GF-D8 (cell line): ENCODE data around the gene BAZ2B.

Experiments used
- DNase-seq: peaks from one replicate; lab custom pipeline; 2025; lab: John Stamatoyannopoulos, UW

Gene BAZ2B

DNA sequence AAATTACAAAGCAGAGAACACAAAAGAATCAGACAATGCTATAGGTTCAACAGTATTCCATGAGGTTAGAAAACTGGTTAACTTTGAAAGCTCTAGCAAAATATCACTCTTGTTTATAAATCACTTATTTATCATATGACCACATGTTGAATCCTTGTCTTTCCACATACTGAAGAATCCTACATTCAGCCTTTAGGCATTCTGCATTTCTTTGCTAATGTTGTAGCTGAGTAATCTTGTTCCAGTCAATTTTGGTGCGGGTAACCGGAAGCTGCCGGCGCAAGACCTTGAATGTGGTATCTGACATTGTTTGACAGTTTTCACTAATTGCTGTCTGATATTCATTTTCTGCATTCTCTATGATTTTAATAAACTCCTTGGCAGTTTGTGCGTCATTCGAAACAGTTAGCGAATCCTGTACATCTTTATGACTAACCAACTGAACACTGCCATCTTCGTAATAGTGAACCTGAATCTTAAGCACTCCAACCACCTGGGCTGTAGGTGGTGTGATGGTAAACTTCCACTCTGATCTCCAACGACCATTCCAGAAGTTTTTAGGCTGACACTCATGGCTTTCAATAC lies 154.1 kb downstream of the BAZ2B start:
- no peak for DNase-seq

DNA sequence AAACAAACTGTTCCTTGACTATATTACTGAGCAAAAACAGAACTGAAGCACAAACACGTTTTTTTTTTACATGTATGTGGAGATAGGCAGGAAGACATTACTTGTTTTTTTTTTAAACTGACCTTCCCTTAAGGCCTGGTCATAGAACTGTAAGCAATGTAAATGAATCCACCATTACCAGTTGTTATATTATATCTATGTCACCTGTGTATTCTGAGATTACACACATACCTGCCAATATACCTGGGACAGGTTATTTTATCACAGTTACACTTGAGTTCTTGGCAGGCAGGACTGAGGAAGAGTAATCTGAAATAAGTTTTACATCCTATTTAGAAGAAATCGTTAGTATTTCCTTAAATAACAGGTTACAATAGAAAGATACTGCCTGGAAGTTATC lies 155.3 kb downstream of the BAZ2B start:
- DNase-seq = no peak

GRCh38 chr2:159460227-159460626 lies 156.1 kb downstream of the BAZ2B start:
- DNase-seq = no peak

DNA sequence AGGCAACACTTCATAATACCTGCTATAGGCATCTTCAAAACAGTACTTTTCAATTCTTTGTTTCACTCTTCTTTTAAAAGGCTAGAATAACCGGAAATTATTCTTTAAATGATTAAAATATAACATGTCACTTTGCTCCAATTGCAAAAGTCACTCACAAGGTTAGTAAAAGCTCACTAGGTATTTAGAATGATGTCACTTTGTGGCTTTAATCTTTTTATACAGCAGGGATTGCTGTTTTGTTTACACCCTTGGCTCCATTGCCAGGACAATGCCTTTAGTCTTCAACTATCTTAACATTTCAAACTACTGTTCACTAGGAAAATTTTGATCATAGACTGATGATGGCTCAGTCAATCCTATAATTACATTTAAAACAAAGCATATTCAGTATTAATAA lies 157.1 kb downstream of the BAZ2B start:
- no peak for DNase-seq

- no peak for DNase-seq
Measured at GRCh38 chr2:159457589-159457988, 158.8 kb downstream of the BAZ2B start.

DNA sequence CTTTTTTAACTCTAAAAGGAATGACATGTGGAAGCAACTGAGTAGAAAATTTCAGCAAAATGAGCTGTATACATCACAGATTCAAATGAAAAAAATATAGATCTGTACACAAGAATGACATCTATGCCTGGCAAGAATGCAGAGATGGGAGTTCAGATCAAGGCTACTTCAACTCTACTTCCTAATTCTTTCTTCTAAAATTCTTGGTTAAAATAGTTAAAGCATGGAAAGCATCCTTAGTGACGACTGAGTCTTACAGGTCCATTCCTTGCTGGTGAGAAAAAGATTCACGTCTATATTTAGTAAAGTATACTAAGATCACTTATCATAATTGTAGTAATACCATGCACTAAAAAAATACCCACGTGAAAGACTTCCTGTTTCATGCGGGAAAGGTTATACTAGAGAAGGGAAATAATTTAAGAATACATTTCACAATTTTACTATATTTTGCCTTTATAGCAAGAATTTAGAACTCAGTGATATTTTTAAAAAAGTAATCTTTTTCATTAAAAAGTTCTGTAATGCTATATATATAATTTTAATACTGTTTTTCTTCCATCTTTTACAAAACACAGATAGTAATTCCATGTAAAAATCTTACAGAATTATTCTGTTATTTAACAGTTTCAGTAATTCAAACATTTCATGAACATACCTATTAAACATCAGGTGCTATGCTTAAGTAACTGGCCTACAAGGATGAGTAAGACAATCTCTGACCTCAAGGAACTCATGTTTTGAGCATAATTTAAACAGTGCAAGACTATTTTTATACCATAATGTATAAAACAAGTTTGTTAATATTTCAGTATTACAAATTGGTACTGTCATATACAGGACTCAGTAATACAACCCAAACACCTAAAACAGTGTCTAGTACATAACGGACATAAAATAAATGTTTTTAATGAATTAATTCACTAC lies 159.6 kb downstream of the BAZ2B start:
- no peak for DNase-seq

- DNase-seq = no peak
Measured at GRCh38 chr2:159455330-159455918, 160.9 kb downstream of the BAZ2B start.

- DNase-seq = no peak
Measured at GRCh38 chr2:159454185-159454584, 162.2 kb downstream of the BAZ2B start.

DNA sequence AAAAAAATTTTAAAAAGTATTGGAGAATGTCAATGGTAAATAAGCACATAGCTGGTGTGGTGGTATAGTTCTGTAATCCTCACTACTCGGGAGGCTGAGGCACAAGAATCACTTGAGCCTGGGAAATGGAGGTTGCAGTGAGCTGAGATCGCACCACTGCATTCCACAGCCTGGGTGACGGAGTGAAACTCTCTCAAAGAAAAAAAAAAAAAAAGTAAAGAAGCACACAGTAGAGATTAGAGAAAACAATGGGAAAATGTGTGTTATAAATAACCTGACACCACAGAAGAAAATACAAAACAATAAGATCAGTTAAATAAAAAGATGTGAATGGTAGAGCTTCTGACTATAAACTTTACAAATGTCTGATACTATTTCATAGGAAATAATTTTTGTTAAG lies 166.2 kb downstream of the BAZ2B start:
- DNase-seq = no peak

GRCh38 chr2:159449504-159450124 lies 166.7 kb downstream of the BAZ2B start:
- no peak for DNase-seq

- DNase-seq = no peak
Measured at GRCh38 chr2:159446817-159447216, 169.5 kb downstream of the BAZ2B start.

DNA sequence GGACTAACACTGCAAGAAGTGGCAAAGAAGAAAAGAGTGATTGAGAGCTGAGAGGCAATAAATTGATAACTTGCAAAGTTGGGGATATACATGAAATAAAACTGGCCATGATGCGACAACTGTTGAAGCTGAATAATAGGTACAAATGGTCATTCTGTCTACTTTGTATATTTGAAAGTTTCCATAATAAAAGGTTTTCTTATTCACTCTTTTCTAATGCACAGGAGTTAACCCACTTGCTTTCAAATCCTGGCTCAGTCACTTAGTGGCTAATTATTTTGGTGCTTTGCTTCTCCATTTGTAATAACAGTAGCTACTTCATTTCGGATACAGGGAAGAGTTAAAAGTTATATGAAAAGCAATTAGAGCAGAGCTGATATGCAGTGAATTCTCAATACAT lies 170.1 kb downstream of the BAZ2B start:
- no peak for DNase-seq

GRCh38 chr2:159445307-159445706 lies 171.0 kb downstream of the BAZ2B start:
- DNase-seq = no peak

DNA sequence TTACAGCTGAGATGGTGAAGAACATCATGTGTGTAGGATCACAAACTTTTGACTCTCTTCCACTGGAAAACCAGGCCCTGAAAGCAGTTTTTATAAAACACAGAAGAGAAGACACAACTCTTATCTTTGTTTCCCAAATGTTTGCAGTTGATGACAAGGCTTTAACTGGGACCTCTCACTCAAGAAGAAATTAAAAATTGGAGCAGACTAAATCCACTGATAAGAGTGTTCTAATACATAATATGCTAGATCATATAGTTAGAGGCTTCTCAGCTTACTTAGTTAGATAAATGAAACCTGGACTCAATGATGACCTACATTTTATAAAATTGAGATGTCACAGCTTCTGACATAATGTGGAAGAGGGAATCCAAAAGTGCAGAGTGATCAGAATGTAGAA lies 171.6 kb downstream of the BAZ2B start:
- no peak for DNase-seq

DNA sequence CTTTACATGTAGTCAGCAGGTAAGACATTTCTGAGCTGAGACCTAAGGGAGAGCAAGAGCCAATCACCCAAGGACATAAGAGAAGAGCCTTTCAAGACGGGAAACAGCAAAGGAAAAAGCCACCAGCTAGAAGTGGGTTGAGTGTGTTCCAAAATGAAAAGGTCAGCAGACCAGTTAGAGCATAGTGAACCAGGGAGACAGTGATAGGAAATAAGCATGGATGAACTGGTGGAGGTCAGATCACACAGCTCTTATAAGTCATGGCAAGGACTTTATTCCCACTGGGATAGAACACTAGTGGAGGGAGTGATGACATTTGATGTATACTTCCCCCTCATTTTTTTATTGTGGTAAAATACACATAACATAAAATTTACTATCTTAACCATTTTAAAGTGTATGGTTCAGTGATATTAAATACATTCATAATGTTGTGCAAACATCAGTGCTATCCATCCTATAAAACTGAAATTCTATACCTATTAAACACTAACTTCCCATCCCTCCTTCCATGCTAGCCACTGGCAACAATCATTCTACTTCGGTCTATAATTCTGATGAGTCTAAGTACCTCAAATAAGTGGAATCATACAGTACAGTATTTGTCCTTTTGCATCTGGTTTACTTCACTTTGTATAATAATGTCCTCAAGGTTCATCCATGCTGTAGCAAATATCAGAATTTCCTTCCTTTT lies 174.0 kb downstream of the BAZ2B start:
- DNase-seq = no peak

GRCh38 chr2:159441182-159441581 lies 175.2 kb downstream of the BAZ2B start:
- DNase-seq = no peak

- DNase-seq = no peak
Measured at GRCh38 chr2:159439421-159439820, 176.9 kb downstream of the BAZ2B start.

- no peak for DNase-seq
Measured at GRCh38 chr2:159438720-159439353, 177.5 kb downstream of the BAZ2B start.

DNA sequence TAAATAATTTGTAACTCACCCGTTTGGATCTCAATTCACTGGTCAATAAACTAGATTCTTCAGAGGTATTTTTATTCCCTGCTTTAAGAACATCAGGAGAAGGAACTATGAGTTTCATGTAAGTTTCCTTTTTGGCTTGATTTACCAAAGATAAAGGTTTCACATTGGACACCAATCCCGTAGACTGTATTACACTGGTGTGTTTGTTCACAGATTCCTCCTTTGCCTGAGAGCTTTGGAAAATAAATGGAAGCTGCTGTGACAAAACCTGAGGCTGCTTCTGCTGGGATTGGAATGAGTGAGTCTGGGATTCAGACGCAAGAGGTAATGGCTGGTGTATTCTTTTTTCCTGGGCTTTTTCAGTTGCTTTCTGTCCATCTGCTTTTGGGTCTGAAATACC lies 178.1 kb downstream of the BAZ2B start:
- no peak for DNase-seq

GRCh38 chr2:159432610-159433009 lies 183.7 kb downstream of the BAZ2B start:
- no peak for DNase-seq

DNA sequence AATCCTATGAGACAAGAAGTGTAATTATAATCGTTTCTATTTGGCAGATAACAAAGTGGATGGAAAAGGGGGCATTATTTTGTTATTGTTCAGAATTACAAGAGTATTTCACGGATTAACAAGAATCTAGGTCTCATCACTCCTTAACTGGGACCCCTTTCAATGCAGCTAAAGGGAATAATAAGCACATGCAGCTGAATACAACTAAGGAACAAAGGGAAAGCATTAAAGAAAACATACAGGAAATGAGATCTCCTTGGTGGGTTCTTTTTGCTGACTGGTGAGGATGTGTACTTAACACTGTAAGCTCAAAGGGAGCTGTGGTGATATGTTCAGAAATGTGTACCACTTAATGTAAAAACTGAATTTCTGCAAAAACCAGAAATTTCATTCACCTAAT lies 189.3 kb downstream of the BAZ2B start:
- DNase-seq = no peak

GRCh38 chr2:159419403-159419802 lies 196.9 kb downstream of the BAZ2B start:
- no peak for DNase-seq
